Measurements from ENCODE around the gene B3GLCT. TPM values are rescaled to one million over a fixed set of nuclear protein-coding genes. Genes with fewer than 3 reads are reported as not detected.

The B3GLCT gene
- total and polyA plus RNA-seq, 4 donors, result 1.5 to 3.6 (median 2.2) TPM

DNA sequence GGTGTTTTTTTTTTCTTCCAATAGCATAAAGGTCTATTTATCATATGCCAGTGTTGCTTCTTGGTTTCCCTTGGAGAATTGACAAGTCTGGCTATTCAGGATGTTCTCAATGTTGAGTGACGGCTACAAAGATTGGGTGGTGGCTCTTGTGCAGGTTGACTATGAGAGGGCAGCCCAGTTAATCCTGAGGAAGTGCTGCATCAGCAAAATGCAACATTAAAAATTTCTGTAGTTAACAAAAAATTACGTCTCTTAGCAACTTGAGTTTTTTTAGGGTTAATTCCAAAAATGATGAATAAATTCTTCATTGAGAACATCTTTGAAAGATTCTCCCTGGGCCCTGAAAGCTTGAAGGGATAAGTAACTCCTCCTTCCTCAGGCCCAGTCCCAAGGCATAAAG, 147.1 kb downstream of the B3GLCT start:
- no peak for DNase-seq (ENCODE audit: low spot score)
- WGBS, result 88% methylated on average over 2 of the region's 2 CpGs
- Histone ChIP-seq H3K9me3 (ENCODE audit: control insufficient read depth in 4 of 4, low read length in 3 of 4) (no peaks in the 10 kb centered on the region), H3K27ac (ENCODE audit: low read depth in 1 of 2, low read length in 2 of 2) (no peak overlapping the region), H3K4me3 (ENCODE audit: low read depth in 1 of 3, low read length in 3 of 3) (no peak overlapping the region), H3K9ac (ENCODE audit: low read depth in 1 of 2, low read length in 2 of 2) (no peak overlapping the region), H3K36me3 (ENCODE audit: control insufficient read depth in 4 of 4, insufficient read depth in 3 of 4, low read depth in 1 of 4, low read length in 3 of 4) (no peaks in the 10 kb centered on the region), H3K27me3 (ENCODE audit: control insufficient read depth in 4 of 4, insufficient read depth in 4 of 4, low read length in 3 of 4) (no peaks in the 10 kb centered on the region), H3K4me1 (ENCODE audit: control insufficient read depth in 4 of 4, insufficient read depth in 4 of 4, low read length in 3 of 4) (no peaks in the 10 kb centered on the region)
- TF ChIP-seq, protein P1, sequence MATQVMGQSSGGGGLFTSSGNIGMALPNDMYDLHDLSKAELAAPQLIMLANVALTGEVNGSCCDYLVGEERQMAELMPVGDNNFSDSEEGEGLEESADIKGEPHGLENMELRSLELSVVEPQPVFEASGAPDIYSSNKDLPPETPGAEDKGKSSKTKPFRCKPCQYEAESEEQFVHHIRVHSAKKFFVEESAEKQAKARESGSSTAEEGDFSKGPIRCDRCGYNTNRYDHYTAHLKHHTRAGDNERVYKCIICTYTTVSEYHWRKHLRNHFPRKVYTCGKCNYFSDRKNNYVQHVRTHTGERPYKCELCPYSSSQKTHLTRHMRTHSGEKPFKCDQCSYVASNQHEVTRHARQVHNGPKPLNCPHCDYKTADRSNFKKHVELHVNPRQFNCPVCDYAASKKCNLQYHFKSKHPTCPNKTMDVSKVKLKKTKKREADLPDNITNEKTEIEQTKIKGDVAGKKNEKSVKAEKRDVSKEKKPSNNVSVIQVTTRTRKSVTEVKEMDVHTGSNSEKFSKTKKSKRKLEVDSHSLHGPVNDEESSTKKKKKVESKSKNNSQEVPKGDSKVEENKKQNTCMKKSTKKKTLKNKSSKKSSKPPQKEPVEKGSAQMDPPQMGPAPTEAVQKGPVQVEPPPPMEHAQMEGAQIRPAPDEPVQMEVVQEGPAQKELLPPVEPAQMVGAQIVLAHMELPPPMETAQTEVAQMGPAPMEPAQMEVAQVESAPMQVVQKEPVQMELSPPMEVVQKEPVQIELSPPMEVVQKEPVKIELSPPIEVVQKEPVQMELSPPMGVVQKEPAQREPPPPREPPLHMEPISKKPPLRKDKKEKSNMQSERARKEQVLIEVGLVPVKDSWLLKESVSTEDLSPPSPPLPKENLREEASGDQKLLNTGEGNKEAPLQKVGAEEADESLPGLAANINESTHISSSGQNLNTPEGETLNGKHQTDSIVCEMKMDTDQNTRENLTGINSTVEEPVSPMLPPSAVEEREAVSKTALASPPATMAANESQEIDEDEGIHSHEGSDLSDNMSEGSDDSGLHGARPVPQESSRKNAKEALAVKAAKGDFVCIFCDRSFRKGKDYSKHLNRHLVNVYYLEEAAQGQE (IDR thresholded peaks at IDR 0.05), result no peak
- no peak for TF ChIP-seq EGR1 (IDR thresholded peaks at IDR 0.05; ENCODE audit: low read depth in 2 of 2)
- TF ChIP-seq GABPA (IDR thresholded peaks at IDR 0.05 in 1 of 2, conservative IDR thresholded peaks at IDR 0.05 in 1 of 2), result no peak
- TF ChIP-seq NR2F2 (IDR thresholded peaks at IDR 0.05), result no peak
- TF ChIP-seq HNF4A (conservative IDR thresholded peaks at IDR 0.05), result no peak
- TF ChIP-seq, protein P2, sequence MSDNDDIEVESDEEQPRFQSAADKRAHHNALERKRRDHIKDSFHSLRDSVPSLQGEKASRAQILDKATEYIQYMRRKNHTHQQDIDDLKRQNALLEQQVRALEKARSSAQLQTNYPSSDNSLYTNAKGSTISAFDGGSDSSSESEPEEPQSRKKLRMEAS (IDR thresholded peaks at IDR 0.05), result no peak
- TF ChIP-seq HNF4G (IDR thresholded peaks at IDR 0.05), result no peak
- no peak for TF ChIP-seq RXRA (IDR thresholded peaks at IDR 0.05)
- no peak for TF ChIP-seq FOXA2 (IDR thresholded peaks at IDR 0.05)
- no peak for TF ChIP-seq RAD21 (IDR thresholded peaks at IDR 0.05)
- TF ChIP-seq, protein P3, sequence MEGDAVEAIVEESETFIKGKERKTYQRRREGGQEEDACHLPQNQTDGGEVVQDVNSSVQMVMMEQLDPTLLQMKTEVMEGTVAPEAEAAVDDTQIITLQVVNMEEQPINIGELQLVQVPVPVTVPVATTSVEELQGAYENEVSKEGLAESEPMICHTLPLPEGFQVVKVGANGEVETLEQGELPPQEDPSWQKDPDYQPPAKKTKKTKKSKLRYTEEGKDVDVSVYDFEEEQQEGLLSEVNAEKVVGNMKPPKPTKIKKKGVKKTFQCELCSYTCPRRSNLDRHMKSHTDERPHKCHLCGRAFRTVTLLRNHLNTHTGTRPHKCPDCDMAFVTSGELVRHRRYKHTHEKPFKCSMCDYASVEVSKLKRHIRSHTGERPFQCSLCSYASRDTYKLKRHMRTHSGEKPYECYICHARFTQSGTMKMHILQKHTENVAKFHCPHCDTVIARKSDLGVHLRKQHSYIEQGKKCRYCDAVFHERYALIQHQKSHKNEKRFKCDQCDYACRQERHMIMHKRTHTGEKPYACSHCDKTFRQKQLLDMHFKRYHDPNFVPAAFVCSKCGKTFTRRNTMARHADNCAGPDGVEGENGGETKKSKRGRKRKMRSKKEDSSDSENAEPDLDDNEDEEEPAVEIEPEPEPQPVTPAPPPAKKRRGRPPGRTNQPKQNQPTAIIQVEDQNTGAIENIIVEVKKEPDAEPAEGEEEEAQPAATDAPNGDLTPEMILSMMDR (IDR thresholded peaks at IDR 0.05; ENCODE audit: low read depth, low read length, missing input control), result no peak
- TF ChIP-seq, protein P4, sequence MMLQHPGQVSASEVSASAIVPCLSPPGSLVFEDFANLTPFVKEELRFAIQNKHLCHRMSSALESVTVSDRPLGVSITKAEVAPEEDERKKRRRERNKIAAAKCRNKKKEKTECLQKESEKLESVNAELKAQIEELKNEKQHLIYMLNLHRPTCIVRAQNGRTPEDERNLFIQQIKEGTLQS (IDR thresholded peaks at IDR 0.05), result no peak

DNA sequence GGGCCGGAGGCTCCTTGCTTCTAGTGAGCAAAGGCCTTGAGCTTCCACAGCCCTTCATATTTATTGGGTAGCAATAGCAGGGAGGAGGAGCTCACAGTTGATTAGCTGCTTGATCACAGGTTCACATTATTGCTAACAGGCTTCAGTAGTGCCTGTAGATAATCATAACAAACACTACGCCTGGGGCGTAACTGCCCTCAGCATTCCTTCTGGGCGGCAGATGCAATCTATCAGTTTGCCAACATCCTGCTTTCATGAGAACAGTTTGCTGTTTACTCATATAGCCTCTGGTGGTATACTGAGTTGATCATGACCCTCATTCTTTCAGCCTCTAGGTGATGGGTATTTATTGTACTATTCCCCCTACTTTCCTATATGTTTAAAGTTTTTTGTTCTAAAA, 149.4 kb downstream of the B3GLCT start:
- no peak overlapping the region for H3K27ac ChIP-seq (ENCODE audit: low read depth in 1 of 2, low read length in 2 of 2)
- no peak overlapping the region for H3K4me3 ChIP-seq (ENCODE audit: low read depth in 1 of 3, low read length in 3 of 3)
- H3K27me3 ChIP-seq (ENCODE audit: control insufficient read depth in 4 of 4, insufficient read depth in 4 of 4, low read length in 3 of 4), result peaks cover 0 to 6% (median 2%) of the 10 kb centered on the region in 4 donors
- H3K4me1 ChIP-seq (ENCODE audit: control insufficient read depth in 4 of 4, insufficient read depth in 4 of 4, low read length in 3 of 4), result no peaks in the 10 kb centered on the region
- H3K36me3 ChIP-seq (ENCODE audit: control insufficient read depth in 4 of 4, insufficient read depth in 3 of 4, low read depth in 1 of 4, low read length in 3 of 4), result no peaks in the 10 kb centered on the region
- no peaks in the 10 kb centered on the region for H3K9me3 ChIP-seq (ENCODE audit: control insufficient read depth in 4 of 4, low read length in 3 of 4)
- 68% methylated on average over 4 of the region's 4 CpGs for WGBS
- no peak overlapping the region for H3K9ac ChIP-seq (ENCODE audit: low read depth in 1 of 2, low read length in 2 of 2)
- no peak for DNase-seq (ENCODE audit: low spot score)
- TF ChIP-seq JUND (IDR thresholded peaks at IDR 0.05) (no peak), FOXA1 (IDR thresholded peaks at IDR 0.05) (no peak), SP1 (IDR thresholded peaks at IDR 0.05) (no peak), RAD21 (IDR thresholded peaks at IDR 0.05) (no peak), HNF4G (IDR thresholded peaks at IDR 0.05) (no peak), GABPA (IDR thresholded peaks at IDR 0.05 in 1 of 2, conservative IDR thresholded peaks at IDR 0.05 in 1 of 2) (no peak), EGR1 (IDR thresholded peaks at IDR 0.05; ENCODE audit: low read depth in 2 of 2) (no peak), TAF1 (conservative IDR thresholded peaks at IDR 0.05) (no peak), RXRA (IDR thresholded peaks at IDR 0.05) (no peak), FOXA2 (IDR thresholded peaks at IDR 0.05) (no peak), NR2F2 (IDR thresholded peaks at IDR 0.05) (no peak)
- TF ChIP-seq, protein P3 (IDR thresholded peaks at IDR 0.05; ENCODE audit: low read depth, low read length, missing input control), result no peak
- TF ChIP-seq, protein P1 (IDR thresholded peaks at IDR 0.05), result no peak
- TF ChIP-seq, protein P2 (IDR thresholded peaks at IDR 0.05), result no peak
- TF ChIP-seq, protein P4 (IDR thresholded peaks at IDR 0.05), result no peak

Measured in liver (tissue), 9 donors.